ENCODE measurements around the gene COIL. TPM values are rescaled to one million over a fixed set of nuclear protein-coding genes. Genes with fewer than 3 reads are reported as not detected.

The COIL gene, protein sequence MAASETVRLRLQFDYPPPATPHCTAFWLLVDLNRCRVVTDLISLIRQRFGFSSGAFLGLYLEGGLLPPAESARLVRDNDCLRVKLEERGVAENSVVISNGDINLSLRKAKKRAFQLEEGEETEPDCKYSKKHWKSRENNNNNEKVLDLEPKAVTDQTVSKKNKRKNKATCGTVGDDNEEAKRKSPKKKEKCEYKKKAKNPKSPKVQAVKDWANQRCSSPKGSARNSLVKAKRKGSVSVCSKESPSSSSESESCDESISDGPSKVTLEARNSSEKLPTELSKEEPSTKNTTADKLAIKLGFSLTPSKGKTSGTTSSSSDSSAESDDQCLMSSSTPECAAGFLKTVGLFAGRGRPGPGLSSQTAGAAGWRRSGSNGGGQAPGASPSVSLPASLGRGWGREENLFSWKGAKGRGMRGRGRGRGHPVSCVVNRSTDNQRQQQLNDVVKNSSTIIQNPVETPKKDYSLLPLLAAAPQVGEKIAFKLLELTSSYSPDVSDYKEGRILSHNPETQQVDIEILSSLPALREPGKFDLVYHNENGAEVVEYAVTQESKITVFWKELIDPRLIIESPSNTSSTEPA
- 21.4 TPM for polyA plus RNA-seq
- long read RNA-seq, donor 1, partial matches to known transcripts: 5 of 6 reads
- long read RNA-seq, donor 1, other reads (novel, unspliced or antisense): 0 of 6 reads
- long read RNA-seq, donor 2, transcript COIL-201 (7 exons, 2,650 nt): major isoform, 6 of 613 reads
- long read RNA-seq, donor 2, partial matches to known transcripts: 446 of 613 reads
- long read RNA-seq, donor 2, other reads (novel, unspliced or antisense): 161 of 613 reads
- long read RNA-seq, donor 3: 0 reads
- long read RNA-seq, donor 4: 0 reads
- long read RNA-seq, donor 5, partial matches to known transcripts: 13 of 14 reads
- long read RNA-seq, donor 5, other reads (novel, unspliced or antisense): 0 of 14 reads
- long read RNA-seq, donor 6, partial matches to known transcripts: 41 of 43 reads
- long read RNA-seq, donor 6, other reads (novel, unspliced or antisense): 0 of 43 reads
- long read RNA-seq, donor 7, partial matches to known transcripts: 10 of 12 reads
- long read RNA-seq, donor 7, other reads (novel, unspliced or antisense): 0 of 12 reads
- long read RNA-seq, donor 8, partial matches to known transcripts: 864 of 1,007 reads
- long read RNA-seq, donor 8, other reads (novel, unspliced or antisense): 140 of 1,007 reads
- long read RNA-seq, donor 9, partial matches to known transcripts: 844 of 985 reads
- long read RNA-seq, donor 9, other reads (novel, unspliced or antisense): 137 of 985 reads
- long read RNA-seq, donor 10, transcript COIL-201 (7 exons, 2,650 nt): major isoform, 6 of 41 reads
- long read RNA-seq, donor 10, partial matches to known transcripts: 35 of 41 reads
- long read RNA-seq, donor 10, other reads (novel, unspliced or antisense): 0 of 41 reads
- long read RNA-seq, donor 11, transcript COIL-201 (7 exons, 2,650 nt): major isoform, 6 of 24 reads
- long read RNA-seq, donor 11, partial matches to known transcripts: 18 of 24 reads
- long read RNA-seq, donor 11, other reads (novel, unspliced or antisense): 0 of 24 reads

DNA sequence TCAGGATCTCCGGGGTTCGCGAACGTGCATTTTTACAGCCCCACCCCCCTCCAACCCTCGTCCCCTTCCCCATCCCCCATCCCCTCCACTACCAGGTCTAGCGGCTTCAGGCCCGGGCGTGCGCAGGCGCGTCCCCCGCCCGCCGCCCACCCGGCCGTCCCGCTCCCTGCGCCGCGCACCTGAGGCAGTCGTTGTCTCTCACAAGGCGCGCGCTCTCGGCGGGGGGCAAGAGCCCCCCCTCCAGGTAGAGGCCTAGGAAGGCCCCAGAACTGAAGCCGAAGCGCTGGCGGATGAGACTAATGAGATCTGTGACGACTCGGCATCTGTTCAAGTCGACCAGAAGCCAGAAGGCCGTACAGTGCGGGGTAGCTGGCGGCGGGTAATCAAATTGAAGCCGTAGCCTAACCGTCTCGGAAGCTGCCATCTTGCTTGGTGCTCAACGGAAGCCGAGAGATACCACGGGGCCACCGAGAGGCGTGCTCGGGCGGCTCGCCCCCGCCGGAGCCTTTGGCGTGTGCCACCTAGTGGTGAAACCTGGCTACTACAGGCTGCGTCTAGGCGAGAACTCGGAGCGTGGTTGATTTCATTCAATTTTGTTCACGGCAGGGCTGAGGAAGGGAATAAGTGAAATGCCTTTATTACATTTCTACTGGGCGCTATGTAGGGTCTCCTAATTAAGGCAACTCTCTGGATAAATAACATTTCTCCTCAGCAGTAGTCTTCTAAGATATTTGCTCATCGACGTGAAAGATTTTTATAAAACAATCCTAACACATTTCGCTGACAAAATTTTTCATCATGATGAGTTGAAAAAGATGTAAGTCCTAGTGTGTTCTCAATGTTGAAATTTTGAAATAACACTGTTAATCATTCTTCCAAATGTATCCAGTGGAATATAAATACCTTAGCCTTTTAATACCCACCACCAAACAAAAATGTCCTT lies at the start of gene COIL:
Gene COIL, minus strand, starts transcription at position 455 of the 943 bp plus-strand sequence. Its CDS starts 31 bp downstream, at position 424.
- H3K36me3 ChIP-seq (ENCODE audit: control insufficient read depth, insufficient read depth, low read length): no peaks in the 10 kb centered on the region
- H3K4me1 ChIP-seq (ENCODE audit: control insufficient read depth, insufficient read depth, low read length): peaks cover 14% of the 10 kb centered on the region
- H3K27me3 ChIP-seq (ENCODE audit: control insufficient read depth, insufficient read depth, low read length): no peaks in the 10 kb centered on the region
- H3K27ac ChIP-seq (ENCODE audit: low read length): peak within 1 kb of the TSS; percentile 93
- no peaks in the 10 kb centered on the region for H3K9me3 ChIP-seq (ENCODE audit: control insufficient read depth, low read depth, low read length)
- peak within 1 kb of the TSS; percentile 87 for H3K4me3 ChIP-seq (ENCODE audit: low read length)
- peak; percentile 89 to 94 for DNase-seq
- 74% methylated on average over 3 of the region's 59 CpGs for WGBS (ENCODE audit: insufficient coverage, low lambda C conversion rate)

DNA sequence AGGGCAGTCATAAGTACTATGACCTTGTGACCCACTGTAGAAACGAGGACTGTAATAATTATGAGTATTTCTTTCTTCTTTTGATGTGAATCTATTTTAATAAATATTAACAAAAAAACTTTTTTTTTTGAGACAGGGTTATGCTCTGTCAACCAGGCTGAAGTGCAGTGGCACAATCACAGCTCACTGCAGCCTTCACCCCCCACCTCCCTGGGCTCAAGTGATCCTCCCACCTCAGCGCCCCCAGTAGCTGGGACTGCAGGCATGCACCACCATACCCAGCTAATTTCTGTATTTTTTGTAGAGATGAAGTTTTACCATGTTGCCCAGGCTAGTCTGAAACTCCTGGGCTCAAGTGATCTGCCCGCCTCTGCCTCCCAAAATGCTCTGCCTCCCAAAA lies 49.6 kb upstream of the COIL start:
- Histone ChIP-seq H3K36me3 (ENCODE audit: control insufficient read depth, insufficient read depth, low read length) (peaks cover 15% of the 10 kb centered on the region), H3K27me3 (ENCODE audit: control insufficient read depth, insufficient read depth, low read length) (no peaks in the 10 kb centered on the region), H3K4me3 (ENCODE audit: low read length) (no peak overlapping the region), H3K9me3 (ENCODE audit: control insufficient read depth, low read depth, low read length) (no peaks in the 10 kb centered on the region), H3K4me1 (ENCODE audit: control insufficient read depth, insufficient read depth, low read length) (no peaks in the 10 kb centered on the region), H3K27ac (ENCODE audit: low read length) (no peak overlapping the region)
- no CpG with 5 or more reads among the region's 3 CpGs for WGBS (ENCODE audit: insufficient coverage, low lambda C conversion rate)
- DNase-seq: no peak

DNA sequence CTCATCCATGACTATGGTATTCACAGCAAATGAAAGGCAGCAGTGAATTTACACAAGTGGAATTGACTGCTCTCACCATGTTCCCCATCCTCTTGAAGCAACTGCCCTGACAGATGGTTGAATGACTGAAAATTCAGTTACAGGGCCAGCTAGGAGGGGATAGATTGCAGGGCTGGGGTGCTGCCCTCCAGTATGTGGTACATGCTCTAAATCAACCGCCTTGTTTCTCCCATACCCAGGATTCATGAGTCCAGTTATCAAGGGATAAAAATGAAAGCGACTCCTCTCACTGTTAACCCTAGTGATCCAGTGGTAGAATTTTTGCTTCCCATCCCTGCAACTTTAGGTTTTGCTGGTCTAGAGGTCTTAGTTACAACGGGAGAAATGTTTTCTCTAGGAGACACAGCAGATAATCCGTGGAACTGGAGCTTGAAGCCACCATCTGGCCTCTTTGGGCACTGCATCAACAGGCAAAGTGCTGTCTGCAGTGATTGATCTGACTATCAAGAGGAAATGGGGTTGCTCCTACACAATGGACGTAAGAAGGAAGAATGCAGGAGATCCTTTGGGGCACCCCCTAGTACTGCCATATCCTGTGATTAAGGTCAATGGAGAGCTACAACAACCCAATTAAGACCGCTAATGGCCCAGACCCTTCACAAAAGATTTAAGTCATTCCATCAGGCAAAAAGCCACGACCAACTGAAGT lies 49.0 kb upstream of the COIL start:
- Histone ChIP-seq H3K9me3 (ENCODE audit: control insufficient read depth, low read depth, low read length) (no peaks in the 10 kb centered on the region), H3K4me1 (ENCODE audit: control insufficient read depth, insufficient read depth, low read length) (no peaks in the 10 kb centered on the region), H3K36me3 (ENCODE audit: control insufficient read depth, insufficient read depth, low read length) (peaks cover 21% of the 10 kb centered on the region), H3K27ac (ENCODE audit: low read length) (no peak overlapping the region), H3K4me3 (ENCODE audit: low read length) (no peak overlapping the region), H3K27me3 (ENCODE audit: control insufficient read depth, insufficient read depth, low read length) (no peaks in the 10 kb centered on the region)
- peak; percentile 37 to 48 for DNase-seq
- no CpG with 5 or more reads among the region's 7 CpGs for WGBS (ENCODE audit: insufficient coverage, low lambda C conversion rate)

DNA sequence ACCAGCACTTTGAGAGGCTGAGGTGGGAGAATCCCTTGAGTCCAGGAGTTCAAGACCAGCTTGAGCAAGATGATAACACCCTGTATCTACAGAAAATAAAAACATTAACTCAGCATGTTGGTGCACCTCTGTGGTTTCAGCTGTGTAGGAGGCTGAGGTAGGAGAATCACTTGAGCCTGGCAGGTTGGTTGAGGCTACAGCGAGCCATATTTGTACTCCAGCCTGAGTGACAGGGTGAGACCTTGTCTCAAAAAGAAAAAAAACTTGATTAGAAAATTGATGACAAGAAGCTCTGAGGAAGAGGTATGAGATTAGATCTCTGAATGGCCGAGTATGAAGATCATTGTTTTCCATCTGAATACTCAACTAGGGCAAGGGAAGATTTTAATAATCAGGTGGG lies 48.1 kb upstream of the COIL start:
- Histone ChIP-seq H3K27ac (ENCODE audit: low read length) (no peak overlapping the region), H3K27me3 (ENCODE audit: control insufficient read depth, insufficient read depth, low read length) (no peaks in the 10 kb centered on the region), H3K9me3 (ENCODE audit: control insufficient read depth, low read depth, low read length) (no peaks in the 10 kb centered on the region), H3K36me3 (ENCODE audit: control insufficient read depth, insufficient read depth, low read length) (peaks cover 23% of the 10 kb centered on the region), H3K4me1 (ENCODE audit: control insufficient read depth, insufficient read depth, low read length) (no peaks in the 10 kb centered on the region), H3K4me3 (ENCODE audit: low read length) (no peak overlapping the region)
- WGBS (ENCODE audit: insufficient coverage, low lambda C conversion rate): no CpG with 5 or more reads among the region's 2 CpGs
- DNase-seq: no peak

DNA sequence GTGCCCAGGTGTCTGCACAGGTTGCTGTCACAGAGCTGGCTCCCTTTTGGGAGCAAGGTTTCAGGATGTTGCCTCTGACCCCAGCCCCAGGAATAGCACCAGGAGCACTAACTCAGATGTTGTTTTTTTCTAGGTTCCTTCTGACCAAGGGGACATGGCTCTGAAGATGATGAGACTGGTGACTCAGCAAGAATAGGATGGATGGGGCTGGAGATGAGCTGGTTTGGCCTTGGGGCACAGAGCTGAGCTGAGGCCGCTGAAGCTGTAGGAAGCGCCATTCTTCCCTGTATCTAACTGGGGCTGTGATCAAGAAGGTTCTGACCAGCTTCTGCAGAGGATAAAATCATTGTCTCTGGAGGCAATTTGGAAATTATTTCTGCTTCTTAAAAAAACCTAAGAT lies 45.2 kb upstream of the COIL start:
- no peak overlapping the region for H3K4me3 ChIP-seq (ENCODE audit: low read length)
- no peak overlapping the region for H3K27ac ChIP-seq (ENCODE audit: low read length)
- no peaks in the 10 kb centered on the region for H3K4me1 ChIP-seq (ENCODE audit: control insufficient read depth, insufficient read depth, low read length)
- no peaks in the 10 kb centered on the region for H3K9me3 ChIP-seq (ENCODE audit: control insufficient read depth, low read depth, low read length)
- WGBS (ENCODE audit: insufficient coverage, low lambda C conversion rate): no CpG with 5 or more reads among the region's 2 CpGs
- no peaks in the 10 kb centered on the region for H3K27me3 ChIP-seq (ENCODE audit: control insufficient read depth, insufficient read depth, low read length)
- no peak for DNase-seq
- peaks cover 47% of the 10 kb centered on the region for H3K36me3 ChIP-seq (ENCODE audit: control insufficient read depth, insufficient read depth, low read length)

DNA sequence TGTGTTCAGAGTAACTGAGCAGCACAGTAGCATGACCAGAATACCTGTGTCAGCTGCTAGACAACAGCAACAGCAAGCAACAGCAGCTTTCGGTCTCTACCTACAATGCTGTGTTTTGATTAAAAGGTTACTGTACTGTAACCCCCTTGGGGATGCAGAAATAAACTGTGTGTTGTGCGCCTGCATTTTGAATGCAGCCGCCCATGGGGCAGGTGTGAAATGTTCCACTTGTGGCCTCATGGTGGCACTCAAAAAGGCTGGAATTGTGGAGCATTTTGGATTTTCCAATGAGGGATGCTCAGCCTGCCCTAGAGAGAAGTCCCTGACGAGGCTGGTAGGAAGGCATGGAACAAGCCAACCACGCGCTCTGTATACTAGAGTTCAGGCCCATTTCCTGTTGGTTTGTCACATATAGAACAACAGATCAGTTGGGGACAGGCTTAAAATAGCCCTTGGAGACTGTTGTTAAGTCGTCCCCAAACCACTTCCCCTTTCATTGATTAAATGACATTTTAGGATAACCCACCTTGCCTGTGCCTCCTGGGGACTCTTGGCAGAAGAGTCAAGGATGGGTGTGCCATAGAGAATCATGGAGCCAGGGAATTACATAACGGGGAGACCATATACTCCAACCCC lies 44.2 kb upstream of the COIL start:
- H3K36me3 ChIP-seq (ENCODE audit: control insufficient read depth, insufficient read depth, low read length): peaks cover 57% of the 10 kb centered on the region
- no peaks in the 10 kb centered on the region for H3K27me3 ChIP-seq (ENCODE audit: control insufficient read depth, insufficient read depth, low read length)
- no peak for DNase-seq
- no peaks in the 10 kb centered on the region for H3K4me1 ChIP-seq (ENCODE audit: control insufficient read depth, insufficient read depth, low read length)
- H3K9me3 ChIP-seq (ENCODE audit: control insufficient read depth, low read depth, low read length): no peaks in the 10 kb centered on the region
- no peak overlapping the region for H3K4me3 ChIP-seq (ENCODE audit: low read length)
- no CpG with 5 or more reads among the region's 8 CpGs for WGBS (ENCODE audit: insufficient coverage, low lambda C conversion rate)
- no peak overlapping the region for H3K27ac ChIP-seq (ENCODE audit: low read length)

DNA sequence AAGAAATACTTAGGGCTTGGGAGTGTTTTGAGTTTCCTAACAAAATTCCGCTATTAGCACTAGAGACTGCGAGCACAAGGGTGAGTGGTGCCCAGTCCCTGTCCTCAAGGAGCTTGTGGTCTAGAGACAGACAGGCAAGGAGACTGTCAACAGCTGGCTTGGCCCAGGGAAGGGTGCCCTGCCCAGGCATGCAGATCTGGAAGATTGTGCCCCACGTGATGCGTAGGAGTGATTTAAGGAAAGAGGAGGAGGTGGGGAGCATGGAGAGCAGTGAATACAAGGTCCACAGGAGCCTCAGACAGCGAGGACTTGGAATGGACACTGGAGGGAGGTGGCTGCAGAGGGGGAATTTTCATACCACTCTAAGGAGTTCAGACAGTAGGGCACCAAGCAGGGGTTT lies 42.1 kb upstream of the COIL start:
- H3K27ac ChIP-seq (ENCODE audit: low read length): no peak overlapping the region
- no peaks in the 10 kb centered on the region for H3K4me1 ChIP-seq (ENCODE audit: control insufficient read depth, insufficient read depth, low read length)
- DNase-seq: no peak
- peaks cover 66% of the 10 kb centered on the region for H3K36me3 ChIP-seq (ENCODE audit: control insufficient read depth, insufficient read depth, low read length)
- WGBS (ENCODE audit: insufficient coverage, low lambda C conversion rate): no CpG with 5 or more reads among the region's 5 CpGs
- no peak overlapping the region for H3K4me3 ChIP-seq (ENCODE audit: low read length)
- H3K27me3 ChIP-seq (ENCODE audit: control insufficient read depth, insufficient read depth, low read length): no peaks in the 10 kb centered on the region
- no peaks in the 10 kb centered on the region for H3K9me3 ChIP-seq (ENCODE audit: control insufficient read depth, low read depth, low read length)

DNA sequence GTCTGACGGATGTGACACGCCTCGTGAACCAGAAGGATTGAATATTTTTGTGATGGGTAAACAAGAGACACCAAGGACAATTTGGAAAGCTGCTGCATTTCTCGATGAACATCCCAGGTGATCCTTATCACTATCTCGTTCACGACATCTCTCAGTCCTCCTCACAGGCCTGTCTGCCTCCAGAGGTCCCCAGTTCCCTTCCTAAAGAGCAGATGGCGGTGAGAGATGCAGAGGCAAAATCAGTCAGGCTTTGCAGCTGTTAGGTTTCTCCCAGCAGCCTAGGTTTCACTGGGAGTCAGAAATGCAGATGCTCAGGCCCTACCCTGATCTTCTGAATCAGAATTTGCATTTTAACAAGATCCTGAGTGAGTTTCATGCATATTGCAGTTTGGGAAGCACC lies 40.7 kb upstream of the COIL start:
- WGBS (ENCODE audit: insufficient coverage, low lambda C conversion rate): no CpG with 5 or more reads among the region's 7 CpGs
- no peak for DNase-seq
- Histone ChIP-seq H3K27me3 (ENCODE audit: control insufficient read depth, insufficient read depth, low read length) (no peaks in the 10 kb centered on the region), H3K4me1 (ENCODE audit: control insufficient read depth, insufficient read depth, low read length) (no peaks in the 10 kb centered on the region), H3K27ac (ENCODE audit: low read length) (no peak overlapping the region), H3K9me3 (ENCODE audit: control insufficient read depth, low read depth, low read length) (no peaks in the 10 kb centered on the region), H3K4me3 (ENCODE audit: low read length) (no peak overlapping the region), H3K36me3 (ENCODE audit: control insufficient read depth, insufficient read depth, low read length) (peaks cover 75% of the 10 kb centered on the region)

Data from large intestine (tissue), 12 donors.